CD4-positive, alpha-beta T cell treated with Interleukin-4 for 4 hours (primary cell): ENCODE data around the gene NCKAP5.

Experiments
- DNase-seq: peaks from one replicate; pipeline ENCODE4 v3.0.0-alpha.2; 2020

NCKAP5 gene

DNA sequence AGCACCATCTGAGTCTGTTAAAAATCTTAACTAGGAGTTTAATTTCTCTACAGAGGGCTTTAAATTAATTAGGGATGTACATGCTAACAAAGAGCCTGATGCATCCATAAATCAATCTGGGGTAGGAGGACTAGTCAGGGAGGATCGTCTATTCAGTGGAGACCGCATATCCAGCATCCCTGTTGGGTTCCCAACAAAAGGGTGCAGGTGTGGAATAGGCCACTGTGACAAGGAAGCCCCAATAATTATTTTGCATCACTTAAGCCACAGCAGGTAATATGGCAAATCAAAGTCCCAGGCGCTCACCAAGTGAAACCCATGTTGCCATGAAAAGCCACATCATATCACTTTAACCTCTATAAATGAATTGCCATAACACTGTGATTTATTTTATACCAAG lies 392.3 kb downstream of the NCKAP5 start:
- no peak for DNase-seq

DNA sequence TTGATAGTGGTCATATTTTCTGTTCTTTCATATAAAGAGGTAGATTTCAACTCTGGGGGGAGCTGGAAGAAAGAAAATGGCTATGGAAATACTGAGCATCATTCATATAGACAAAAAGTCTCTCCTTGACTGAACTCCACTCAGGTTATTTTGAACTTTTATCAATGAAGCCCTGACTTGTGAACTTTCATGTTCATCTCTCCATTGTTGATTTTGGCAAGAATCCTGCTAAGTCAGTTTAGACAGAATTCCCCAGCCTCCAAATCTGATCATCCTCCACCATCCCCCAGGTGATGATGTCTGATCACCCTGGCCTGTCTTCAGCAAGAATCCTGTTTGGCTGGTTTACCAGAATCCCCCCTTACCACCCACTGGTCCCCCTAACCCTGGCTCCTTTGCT lies 395.0 kb downstream of the NCKAP5 start:
- no peak for DNase-seq

GRCh38 chr2:133171393-133172004 lies 396.8 kb downstream of the NCKAP5 start:
- DNase-seq = no peak

- DNase-seq = no peak
Measured at GRCh38 chr2:133169274-133169912, 398.9 kb downstream of the NCKAP5 start.

DNA sequence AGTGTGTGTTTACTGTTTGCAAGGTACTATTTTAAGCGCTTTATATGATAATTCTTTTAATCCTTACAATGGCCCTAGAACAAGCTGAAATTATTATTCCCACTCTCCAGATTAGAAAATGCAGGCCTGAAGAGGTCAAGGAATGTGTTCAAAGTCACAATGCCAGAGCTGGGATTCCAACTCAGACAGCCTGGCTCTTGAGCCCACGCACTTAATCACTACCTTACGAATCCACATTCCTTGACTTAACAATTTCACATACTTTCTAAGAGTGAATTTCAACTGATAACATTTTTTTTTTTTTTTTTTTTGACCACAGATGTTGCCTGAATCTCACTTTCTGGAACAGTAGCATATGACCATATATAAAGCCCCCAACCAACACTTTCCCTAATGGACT lies 400.3 kb downstream of the NCKAP5 start:
- DNase-seq = no peak

- no peak for DNase-seq
Measured at GRCh38 chr2:133167223-133167622, 401.0 kb downstream of the NCKAP5 start.

DNA sequence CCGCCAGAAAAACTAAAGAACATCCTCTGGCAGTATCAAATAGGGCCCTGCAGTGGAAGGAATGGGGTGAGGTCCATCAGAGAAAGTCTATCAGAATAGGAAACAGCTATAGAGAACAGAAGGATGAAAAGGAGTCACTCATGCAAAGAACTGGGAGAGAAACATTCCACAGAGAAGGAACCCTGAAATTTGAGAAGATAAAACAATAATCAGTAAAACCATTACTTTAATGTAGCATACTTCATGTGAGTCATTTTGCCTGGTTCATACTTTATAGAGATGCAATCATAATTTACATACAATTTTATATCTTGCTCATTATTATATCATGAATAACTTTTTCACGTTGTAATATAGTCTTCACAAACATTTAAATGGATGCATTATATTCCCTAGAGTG lies 402.2 kb downstream of the NCKAP5 start:
- no peak for DNase-seq

- DNase-seq = no peak
Measured at GRCh38 chr2:133163111-133163510, 405.2 kb downstream of the NCKAP5 start.

- no peak for DNase-seq
Measured at GRCh38 chr2:133158442-133158841, 409.8 kb downstream of the NCKAP5 start.

DNA sequence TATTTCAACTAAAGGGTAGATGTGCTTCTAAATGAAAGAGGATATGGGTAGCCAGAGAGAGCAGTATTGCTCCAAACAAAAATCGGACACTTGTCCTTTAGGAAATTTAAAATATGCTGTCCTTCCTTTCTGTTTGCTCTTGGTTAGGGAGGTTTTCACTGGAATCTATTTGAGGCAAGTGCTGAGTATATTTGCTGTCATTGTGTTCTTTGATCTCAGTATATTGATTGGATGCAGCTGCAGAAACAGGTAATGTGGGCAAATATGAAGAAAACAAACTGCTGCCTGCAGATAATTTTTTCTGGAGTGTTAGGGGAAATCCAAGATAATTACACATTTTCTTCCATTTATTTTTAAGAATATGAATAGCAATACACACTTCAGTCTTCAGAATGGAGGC lies 410.2 kb downstream of the NCKAP5 start:
- DNase-seq = no peak

- DNase-seq = no peak
Measured at GRCh38 chr2:133157141-133157540, 411.1 kb downstream of the NCKAP5 start.

DNA sequence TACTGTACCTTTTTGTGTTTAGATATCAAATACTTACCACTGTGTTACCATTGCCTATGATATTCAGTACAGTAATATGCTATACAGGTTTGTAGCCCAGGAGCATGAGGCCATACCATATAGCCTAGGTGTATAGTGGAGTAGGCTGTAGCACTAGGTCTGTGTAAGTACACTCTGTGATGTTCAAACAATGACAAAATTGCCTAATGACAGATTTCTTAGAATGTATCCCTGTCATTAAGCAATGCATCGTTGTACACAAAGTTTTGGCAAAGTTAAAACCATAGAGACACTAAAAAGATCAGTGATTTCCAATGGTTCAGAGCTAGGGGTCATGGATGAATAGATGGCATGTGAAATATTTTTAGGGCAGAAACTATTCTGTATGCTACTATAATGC lies 415.5 kb downstream of the NCKAP5 start:
- no peak for DNase-seq

GRCh38 chr2:133148187-133148586 lies 420.1 kb downstream of the NCKAP5 start:
- no peak for DNase-seq

- DNase-seq = no peak
Measured at GRCh38 chr2:133146893-133147292, 421.4 kb downstream of the NCKAP5 start.

GRCh38 chr2:133143645-133144044 lies 424.6 kb downstream of the NCKAP5 start:
- no peak for DNase-seq

DNA sequence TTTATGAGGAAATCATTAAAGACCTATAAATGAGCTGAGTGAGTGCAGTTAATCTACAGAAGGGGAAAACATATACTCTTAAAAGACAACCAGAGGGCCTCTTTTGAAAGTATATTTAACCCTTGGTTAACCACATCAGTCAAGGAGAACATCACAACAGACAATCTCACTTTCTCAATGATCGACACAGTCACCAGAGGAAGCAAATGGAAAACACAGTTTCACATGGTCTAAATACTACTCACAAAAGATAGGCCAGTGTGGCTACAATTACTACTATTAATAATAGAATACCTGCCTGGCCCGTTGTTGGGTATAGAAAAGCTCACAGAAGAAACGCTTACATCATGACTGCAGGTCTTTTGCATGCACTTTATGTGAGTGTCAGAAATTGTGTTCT lies 426.2 kb downstream of the NCKAP5 start:
- no peak for DNase-seq

GRCh38 chr2:133140620-133141019 lies 427.6 kb downstream of the NCKAP5 start:
- no peak for DNase-seq

- DNase-seq = no peak
Measured at GRCh38 chr2:133139847-133140533, 428.3 kb downstream of the NCKAP5 start.

DNA sequence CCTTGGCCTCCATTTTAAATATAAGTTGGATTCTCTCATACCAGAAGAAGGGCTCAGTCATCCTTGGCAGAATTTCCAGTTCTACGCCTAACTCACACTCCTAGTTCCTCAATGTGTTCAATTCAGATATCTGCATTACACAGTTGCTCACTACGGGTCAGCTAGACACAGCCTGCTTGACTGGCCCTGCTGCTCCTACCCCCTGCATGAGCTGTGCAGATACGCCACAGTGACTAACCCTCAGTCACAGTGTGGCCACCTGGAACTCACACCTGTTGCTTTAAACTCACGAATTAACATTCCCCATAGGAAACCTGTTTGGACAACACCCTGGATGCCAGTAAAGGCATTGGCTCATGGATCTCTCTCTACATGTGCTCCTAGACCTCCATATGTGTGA lies 429.6 kb downstream of the NCKAP5 start:
- no peak for DNase-seq

DNA sequence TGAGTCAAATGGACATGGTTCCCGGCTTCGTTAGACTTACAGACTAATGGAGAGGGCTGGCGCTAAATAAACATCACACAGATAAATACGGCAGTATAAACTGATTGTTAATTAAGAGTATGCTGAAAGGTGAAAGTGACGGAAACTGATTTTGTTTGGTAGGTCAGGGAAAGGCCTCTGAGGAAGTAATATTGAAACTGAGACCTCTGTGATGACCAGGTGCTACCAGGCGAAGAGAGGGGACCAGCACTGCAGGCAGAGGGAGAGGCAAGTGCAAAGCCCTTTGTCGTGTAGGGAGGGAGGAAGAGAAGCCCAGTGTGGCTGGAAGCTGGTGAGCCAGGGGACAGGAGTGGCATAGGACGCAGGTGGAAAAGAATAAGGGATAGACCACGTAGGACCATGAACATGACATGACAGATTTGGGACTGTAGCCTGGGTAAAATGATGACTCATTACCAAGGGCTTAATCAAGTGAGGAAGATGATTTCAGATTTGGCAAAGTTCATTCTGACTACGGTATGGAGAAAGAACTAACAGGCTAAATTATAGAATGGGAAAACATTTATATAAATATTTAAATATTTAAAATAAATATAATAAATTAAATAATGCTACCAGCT lies 433.1 kb downstream of the NCKAP5 start:
- no peak for DNase-seq

- DNase-seq = no peak
Measured at GRCh38 chr2:133130548-133131246, 437.6 kb downstream of the NCKAP5 start.

DNA sequence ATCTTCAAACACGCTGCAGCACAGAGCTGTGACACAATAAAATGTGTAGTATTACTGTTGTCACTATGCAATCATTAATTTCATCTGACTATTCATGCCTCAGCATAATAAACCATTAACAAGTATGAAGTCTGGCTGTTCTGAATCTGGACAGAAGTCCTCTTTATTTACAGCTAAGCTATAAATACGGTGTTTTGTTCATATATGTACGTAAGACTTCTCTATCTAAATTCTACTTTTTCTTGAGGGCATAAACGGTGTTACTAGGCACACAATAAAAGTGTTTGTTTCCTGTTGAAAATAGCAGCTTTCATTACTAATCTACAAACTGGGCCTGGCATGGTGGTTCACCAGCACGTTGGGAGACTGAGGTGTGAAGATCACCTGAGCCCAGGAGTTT lies 443.8 kb downstream of the NCKAP5 start:
- no peak for DNase-seq

- no peak for DNase-seq
Measured at GRCh38 chr2:133123904-133124303, 444.4 kb downstream of the NCKAP5 start.
